Fibroblast of the conjunctiva (primary cell): ENCODE data around the gene FAM72C.
A peak's percentile ranks its signal among the peaks of the same experiment; 100 is the strongest.
"Not testable (repeated sequence)": the region's sequence is repeated elsewhere in the genome, so short reads cannot be mapped to it uniquely, and the experiment has no call there.

Experiments used
- DNase-seq: peaks from one replicate; pipeline ENCODE4 v3.0.0-alpha.2; 2010; ENCODE audit warnings: low read depth

Gene FAM72C

DNA sequence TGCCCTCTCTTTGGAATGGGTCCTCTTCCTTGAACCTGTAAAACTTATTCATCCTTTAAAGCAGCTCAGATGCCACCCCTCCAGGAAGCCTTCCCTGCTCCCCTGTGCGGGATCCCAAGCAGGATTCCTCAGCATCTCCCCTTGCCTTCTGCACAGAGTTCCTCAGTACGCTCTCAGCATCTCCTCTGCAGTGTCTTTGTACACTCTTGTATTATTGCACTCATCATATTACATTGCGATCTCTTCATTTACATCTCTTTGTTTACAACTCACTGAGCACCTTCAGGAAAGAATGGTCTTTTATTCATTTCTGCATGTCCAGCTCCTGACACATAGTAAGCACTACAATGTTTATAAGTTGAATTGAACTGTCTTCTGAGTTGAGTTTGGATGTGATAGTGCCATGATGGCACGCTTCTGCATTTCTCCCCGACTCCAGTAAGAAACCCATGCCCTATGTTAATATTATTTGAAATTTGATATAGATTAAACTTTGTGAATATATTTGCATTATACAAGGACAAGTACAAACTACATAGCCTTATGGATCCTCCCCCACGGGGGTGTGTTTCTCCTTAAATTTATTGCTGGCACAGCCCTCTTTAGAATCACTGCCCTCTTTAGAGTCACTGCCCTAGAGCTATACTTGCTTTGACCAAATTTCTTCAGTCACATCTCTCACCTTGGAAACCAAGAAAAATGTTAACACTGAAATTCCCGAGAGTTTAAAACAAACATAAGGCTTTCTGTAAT lies 13.1 kb upstream of the FAM72C start:
- not testable (repeated sequence) for DNase-seq

- not testable (repeated sequence) for DNase-seq
Observed at GRCh38 chr1:143974416-143974815, 2.6 kb upstream of the FAM72C start.

GRCh38 chr1:143973876-143974414 lies 2.2 kb upstream of the FAM72C start:
- not testable (repeated sequence) for DNase-seq

DNA sequence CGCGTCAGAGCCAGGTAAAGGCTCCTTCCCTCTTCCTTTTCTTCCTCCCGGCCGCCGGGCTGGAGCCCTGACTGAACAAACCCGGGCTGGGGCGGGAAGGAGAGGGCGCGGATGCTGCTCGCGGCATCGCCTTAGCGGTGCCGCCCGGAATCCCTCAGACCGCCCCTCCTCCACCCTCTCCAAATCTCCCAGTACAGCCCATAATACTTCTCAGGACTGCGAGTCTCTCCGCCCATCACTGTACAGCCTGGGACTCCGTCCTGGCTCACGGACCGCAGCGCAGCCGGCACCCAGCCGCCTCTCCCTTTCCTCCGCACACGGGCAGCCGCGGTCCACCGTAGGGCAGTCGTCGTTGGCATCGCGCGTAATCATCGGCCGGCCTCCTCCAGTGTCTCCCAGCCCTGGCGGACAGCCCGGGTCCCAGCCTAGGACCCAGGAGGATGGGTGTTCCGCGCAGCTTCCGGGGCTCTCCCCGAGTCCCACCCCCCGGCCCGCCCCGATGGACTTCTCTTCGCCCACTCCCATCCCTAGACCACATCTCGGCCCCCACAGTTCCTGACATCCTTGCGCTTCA lies 1.1 kb upstream of the FAM72C start:
- not testable (repeated sequence) for DNase-seq

DNA sequence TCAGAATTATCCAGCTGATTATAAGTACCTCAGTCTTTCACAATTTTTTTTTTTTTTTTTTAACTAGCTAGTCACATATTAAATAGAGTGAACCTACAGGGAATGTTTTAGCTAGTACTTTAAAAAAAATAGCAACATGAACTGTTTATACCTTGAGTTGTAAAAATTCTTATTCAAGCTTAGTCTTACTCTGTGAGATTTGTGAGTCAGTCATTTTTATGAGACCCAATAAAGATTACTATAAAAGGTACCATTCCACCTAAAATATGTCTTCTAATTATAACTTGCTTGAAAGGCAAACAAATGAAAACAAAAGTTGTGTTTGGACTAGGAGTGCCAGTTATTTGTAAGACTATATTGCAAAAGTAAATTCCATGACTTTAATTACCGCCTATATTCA lies 5.9 kb downstream of the FAM72C start:
- DNase-seq, result not testable (repeated sequence)

DNA sequence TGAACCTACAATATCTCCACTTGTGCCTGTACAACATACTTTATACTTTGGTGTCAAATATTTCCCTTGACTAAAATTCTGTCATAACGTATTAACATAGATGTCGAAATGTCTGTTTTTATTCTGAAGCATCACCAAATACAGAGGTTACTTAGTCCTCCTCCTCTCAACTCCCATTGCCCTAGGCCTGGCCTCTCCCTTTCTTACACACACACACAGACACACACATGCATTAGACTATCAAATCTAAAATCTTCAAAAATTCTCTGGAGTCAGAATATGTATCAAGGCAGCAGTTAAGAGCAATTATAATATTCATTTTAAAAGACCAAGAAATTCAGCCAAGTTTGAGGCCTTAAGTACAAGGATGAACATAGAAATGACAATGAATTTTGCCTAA lies 7.5 kb downstream of the FAM72C start:
- DNase-seq, result not testable (repeated sequence)

GRCh38 chr1:143955930-143956329 lies 15.9 kb downstream of the FAM72C start:
- DNase-seq, result not testable (repeated sequence)

DNA sequence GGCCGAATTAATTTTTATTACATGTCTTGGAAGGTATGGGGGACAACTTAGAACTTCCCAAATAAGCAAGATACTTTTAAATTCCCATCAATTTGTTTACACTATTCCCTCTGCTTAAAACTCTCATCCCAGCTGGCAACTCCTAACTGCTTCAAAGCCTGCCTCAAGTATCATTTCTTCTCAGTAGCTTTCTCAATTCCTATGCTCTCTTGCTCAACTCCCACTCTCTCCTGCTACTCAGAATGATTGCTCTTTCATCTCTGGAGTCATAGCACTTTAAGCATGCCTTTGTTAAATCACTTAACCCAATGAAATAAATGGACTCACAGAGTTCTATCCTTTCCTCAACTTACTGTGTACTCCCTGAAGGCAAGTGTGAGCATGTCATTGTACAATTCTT lies 18.9 kb downstream of the FAM72C start:
- not testable (repeated sequence) for DNase-seq

- not testable (repeated sequence) for DNase-seq
Observed at GRCh38 chr1:143951485-143952391, 20.0 kb downstream of the FAM72C start.

DNA sequence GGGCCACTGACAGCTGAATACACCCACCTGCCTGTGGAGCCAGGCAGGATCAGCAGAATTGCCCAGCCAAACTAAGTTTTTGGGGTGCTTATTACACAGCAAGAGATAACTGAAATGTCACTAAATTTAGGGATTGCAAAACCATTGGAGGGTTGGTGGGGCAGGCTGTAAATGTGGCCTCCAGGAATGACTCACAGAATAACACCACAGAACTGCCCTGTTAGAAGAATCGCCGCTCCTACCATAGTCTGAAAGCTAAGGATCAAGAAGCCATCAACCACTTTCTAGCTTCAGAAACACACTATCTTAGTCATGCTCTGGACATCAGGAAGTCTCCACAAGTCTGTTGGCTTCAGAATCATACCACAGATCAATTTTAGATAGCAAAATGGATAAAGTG lies 24.0 kb downstream of the FAM72C start:
- not testable (repeated sequence) for DNase-seq

DNA sequence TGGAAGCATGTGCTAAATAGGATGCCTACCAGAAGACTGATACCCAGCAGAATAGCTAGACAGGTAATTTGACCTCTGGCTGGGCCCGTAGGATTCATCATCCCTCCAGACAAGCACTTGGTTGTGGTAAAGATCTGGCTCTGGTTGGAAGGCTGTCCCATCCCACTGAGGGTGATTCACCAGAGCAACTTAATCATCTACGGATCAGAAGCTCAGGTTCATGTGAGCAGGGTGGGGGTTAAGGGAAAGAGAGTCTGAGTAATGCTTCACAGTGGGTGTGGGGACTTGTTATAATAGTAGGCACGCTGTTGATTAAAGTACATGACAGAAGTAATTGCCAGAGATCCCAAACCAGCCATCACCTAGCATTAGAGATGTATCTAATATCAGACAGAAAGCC lies 26.5 kb downstream of the FAM72C start:
- not testable (repeated sequence) for DNase-seq

DNA sequence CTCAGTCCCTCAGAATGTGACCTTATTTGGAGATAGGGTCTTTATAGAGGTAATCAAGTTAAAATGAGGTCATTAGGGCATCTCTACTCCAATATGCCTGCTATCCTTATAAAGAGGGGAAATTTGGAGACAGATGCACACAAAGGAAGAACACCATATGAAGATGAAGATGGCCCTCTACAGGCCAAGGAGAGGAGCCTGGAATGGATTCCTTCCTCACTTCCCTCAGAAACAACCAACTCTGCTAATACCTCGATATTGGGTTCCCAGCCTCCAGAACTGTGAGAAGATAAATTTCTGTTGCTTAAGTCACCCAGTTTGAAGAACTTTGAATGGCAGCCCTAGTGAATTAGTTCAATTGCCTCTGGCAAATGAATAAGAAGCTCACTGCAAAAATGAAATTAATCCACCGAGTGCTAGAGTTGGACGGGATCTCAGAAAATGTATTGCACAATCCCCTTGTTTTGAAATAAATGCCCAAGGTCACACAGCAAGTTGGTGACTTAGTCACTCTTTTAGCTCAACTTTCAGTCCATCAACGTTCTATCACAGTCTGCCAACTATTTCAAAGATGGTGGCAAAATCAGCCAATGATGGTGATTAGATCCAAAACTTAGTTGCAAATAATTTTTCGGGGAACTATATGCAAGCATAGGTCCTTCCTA lies 27.1 kb downstream of the FAM72C start:
- not testable (repeated sequence) for DNase-seq

- not testable (repeated sequence) for DNase-seq
Observed at GRCh38 chr1:143943319-143943978, 28.3 kb downstream of the FAM72C start.

DNA sequence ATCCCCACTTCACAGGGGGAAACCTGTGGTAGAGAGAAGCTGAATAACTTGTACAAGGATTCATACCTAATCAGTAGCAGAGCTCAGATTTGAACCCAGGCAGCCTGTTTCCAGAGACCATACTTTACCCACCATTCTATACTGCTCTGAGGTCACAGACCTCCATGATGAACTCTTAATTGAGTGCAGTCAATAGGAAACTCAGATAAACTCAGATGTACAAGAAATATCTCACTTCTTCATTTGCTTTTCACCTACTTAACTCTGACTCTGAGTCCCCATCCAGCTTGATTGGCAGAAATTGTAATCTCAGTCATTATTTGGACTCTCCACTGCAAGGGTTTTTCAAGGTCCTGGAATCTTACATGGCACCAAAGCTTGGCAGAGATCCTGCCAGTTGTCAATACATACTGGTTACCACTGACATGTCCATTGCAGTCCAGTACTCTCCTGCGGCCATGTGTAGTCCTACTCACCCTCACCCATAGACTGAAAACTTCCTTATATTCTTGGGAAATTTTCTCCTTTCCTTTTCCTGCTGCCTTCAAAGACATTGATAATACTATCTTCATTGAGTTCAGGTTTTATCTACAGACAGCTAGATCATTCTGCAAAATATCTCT lies 29.4 kb downstream of the FAM72C start:
- DNase-seq, result not testable (repeated sequence)

DNA sequence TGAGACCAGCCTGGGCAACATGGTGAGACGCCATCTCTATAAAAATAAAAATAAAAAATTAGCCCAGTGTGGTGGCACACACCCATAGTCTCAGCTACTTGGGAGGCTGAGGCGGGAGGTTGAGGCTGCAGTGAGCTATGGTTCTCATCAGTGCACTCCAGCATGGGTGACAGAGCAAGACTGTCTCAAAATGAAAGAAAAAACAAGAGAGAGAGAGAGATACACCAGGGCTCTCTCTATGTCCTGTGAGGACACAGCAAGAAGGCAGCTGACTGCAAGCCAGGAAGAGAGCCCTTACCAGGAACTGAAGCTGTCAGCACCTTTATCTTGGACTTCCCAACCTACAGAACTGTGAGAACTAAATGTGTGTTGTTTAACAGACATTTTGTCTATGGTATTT lies 32.1 kb downstream of the FAM72C start:
- not testable (repeated sequence) for DNase-seq

GRCh38 chr1:143938922-143939321 lies 32.9 kb downstream of the FAM72C start:
- DNase-seq, result not testable (repeated sequence)

DNA sequence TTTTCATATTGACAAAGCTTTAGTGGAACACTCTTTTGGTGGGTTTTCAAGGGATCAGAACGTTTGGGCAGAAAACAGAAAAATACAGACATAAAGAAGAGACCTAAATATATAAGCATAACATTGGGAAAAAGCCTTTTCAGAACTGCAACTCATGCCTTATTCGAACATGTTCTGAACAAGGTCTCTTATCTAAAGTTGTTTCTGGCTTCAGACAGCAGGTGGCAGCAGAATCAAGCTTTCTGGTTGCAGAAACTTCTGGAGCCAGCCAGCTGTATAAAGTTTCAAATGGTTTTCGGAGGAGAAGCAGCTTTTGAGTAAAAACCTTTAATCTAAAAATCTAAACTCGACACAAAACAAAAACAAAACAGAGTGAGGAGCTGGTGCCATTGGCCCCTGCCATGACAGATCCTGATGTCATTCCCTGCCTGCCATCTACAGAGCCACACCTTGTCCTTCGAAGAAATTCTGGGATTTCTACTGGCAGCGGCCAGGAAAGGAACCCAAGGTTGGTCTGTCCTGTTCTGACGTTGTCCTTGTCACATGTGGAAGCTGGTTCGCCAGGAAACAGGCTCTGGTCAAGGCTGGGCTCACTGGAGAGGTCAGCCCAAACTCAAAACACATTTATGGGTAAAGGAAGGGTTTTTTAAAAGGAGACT lies 35.2 kb downstream of the FAM72C start:
- peak; percentile 18 for DNase-seq

DNA sequence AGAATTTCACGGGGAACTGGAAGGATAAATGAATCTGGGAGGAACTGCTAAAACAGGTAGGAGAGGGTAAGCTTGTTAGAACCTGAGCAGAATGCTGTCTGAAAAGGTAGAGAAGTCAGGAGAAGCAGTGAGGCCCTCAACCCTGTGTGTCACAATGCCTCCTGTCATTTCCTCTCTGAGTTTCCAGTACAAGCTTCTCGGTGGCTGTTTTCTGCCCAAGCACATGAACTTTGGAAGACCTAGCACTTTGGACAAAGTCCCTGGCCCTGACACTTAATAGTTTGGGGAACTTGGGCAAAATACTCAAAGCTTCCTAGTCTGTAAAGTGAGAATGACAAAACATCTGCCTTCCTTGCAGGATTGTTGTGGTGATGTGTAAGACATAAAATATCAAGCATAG lies 52.7 kb downstream of the FAM72C start:
- not testable (repeated sequence) for DNase-seq

GRCh38 chr1:143918552-143918951 lies 53.2 kb downstream of the FAM72C start:
- DNase-seq, result not testable (repeated sequence)

- not testable (repeated sequence) for DNase-seq
Observed at GRCh38 chr1:143913705-143914104, 58.1 kb downstream of the FAM72C start.
